ENCODE results near the gene CARD8.
"Not testable (repeated sequence)": the region's sequence is repeated elsewhere in the genome, so short reads cannot be mapped to it uniquely, and the experiment has no call there.

The CARD8 gene

DNA sequence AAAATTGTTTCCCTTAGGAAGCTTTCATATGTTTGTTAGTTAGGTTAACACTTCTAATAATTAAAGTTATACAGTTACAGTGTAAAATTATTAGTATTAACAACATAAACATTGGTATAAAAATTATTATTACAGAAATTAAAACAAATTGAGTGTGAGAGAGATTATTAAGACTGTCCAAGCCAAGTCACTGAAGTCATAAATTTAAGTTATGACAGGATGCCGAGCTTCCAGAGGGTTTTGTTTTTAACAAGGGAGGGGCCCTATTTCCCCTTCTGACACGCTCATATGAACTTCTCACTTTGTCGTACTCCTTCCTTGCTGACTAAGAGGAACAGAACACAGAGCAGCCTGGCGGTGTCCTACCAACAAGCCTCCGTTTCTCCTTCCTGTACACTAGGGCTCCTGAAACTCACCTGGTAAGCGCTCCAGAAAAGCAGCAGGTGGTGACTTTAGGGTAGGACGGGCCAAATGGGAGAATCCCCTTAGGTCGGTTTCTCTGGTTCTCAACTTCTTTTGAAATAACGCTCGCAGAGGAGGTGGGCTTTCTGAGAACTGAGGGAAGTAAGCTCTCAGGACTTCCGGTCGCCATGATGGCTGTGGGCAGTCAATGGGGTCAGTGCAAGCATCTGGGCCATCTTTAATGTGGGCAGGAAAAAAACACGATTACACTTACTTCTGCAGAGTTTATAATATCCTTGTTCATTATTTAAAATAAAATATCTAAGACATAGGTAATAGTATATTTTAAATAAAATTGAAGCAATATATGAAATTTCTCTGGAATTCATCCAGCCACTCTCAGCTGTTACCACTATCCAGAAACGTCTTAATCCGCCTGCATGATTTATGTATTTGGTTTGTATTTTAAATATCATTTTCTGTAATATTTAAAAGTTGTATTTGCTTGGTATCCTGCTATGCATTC lies at the start of gene CARD8:
CARD8 (minus strand) TSS at position 537 of the 928 bp plus-strand sequence. CDS start 14,892 bp downstream, outside the sequence.
- no peak for DNase-seq

- DNase-seq, result no peak
These were observed 48.2 kb upstream of the CARD8 start for GRCh38 chr19:48303866-48304265.

DNA sequence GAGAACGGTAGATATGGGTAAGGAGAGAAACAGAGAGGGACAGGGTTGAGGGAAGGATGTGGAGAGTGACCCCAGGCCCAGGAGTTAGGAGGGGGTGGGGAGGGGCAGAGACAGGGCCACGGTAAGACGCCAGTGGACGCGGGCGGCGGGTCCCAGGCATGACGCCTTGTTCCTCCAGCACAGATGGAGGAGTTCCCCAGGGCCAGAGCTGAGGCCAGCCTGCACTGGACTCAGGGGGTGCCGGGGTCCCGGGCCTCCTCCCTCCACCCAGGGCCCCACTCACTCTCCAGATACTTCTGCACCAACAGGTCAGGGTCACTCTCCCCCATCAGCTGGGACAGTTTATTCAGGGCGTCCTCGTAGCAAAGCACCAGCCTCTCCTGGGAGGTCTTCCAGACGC lies 47.7 kb upstream of the CARD8 start:
- no peak for DNase-seq

- no peak for DNase-seq
These were observed 46.9 kb upstream of the CARD8 start for GRCh38 chr19:48302600-48302959.

DNA sequence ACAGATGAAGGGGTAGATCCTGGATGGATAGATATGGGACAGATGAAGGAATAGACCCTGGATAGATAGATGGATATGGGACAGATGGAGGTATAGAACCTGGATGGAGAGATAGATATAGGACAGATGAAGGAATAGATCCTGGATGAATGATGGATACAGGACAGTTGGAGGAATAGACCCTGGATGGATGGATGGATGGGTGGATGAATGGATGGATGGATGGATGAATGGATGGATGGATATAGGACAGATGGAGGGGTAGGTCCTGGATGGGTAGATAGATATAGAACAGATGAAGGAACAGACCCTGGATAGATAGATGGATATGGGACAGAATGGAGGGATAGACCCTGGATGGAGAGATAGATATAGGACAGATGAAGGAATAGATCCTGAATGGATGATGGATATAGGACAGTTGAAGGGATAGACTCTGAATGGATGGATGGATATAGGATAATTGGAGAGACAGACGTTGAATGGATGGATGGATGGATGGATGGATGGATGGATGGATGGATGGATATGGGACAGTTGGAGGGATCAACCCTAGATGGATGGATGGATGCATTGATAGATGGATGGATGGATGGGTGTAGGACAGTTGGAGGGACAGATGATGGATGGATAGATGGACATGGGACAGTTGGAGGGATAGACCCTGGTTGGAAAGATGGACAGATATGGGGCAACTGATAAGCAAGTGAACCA lies 46.3 kb upstream of the CARD8 start:
- DNase-seq, result no peak

GRCh38 chr19:48297975-48298374 lies 42.3 kb upstream of the CARD8 start:
- DNase-seq, result no peak

DNA sequence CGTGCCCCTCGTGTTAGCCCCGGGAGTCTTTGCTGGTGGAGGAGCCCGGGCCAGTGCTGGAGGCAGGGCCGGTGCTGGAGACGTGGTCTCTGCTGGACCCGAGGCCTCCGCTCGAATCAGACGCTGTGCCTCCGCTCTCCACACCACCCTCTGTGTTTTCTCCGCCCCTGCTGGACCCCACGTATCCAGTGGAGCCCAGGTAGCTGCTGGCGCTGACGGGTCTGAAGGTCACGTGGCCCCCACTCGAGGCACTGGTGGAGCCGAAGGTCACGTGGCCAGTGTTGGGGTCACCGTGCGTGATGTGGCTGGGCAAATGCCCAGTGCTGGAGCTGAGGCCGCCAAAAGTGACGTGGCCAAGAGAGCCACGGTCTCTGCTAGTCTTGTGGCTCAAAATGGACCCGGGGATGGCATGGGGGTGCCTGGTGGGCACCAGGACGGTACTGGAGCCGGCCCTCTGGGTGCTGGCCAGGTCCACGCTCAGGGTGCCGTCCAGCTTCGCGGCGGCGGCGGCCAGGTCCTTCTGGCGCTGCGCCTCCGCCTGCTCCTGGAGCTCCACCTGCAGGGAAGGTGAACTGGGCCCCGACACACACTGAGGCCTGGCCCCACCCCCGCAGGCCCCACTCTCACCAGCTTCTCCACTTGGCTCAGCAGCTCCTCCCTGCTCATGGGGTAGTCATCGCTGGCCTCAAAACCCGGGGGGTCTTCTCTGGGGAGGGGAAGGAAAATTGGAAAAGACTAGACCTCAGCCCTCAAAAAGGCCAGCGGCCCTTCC lies 41.4 kb upstream of the CARD8 start:
- DNase-seq, result no peak

- no peak for DNase-seq
These were observed 39.7 kb upstream of the CARD8 start for GRCh38 chr19:48295458-48295857.

DNA sequence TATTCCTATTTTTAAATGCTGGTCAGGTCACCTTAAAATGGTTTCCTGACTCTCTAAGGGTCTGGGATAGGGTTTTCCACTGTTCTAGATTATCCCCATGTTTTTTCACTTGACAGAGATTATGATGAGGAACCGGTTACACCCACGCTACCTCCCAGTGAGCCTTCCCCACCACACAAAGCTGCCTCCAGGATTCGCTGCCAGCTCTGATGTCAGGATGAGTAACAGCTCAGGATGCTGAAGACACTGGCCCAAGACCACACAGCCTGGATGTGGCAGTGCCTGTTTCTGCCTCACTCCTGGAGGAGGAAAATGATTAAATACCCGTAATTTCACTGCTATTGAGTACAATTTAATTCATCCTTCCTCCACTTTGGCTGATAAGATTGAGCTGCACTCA lies 37.1 kb upstream of the CARD8 start:
- DNase-seq, result no peak

- DNase-seq, result not testable (repeated sequence)
These were observed 35.7 kb upstream of the CARD8 start for GRCh38 chr19:48291489-48291815.

- no peak for DNase-seq
These were observed 35.2 kb upstream of the CARD8 start for GRCh38 chr19:48290771-48291488.

- no peak for DNase-seq
These were observed 34.7 kb upstream of the CARD8 start for GRCh38 chr19:48290401-48290770.

DNA sequence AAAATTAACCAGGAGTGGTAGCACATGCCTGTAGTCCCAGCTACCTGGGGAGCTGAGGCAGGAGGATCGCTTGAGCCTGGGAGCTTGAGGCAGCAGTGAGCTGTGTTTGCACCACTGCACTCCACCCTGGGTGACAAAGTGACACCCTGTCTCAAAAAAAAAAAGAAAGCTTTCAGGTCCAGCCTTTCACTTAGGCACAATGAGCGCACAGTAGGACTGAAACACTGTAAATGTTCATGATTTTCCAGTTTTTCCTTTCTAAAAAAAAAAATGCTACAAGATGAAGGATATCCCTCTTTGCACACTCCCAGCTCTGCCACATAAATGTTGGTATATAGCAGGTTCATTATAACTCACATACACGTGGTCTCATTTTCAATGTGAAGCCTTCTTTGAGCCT lies 32.0 kb upstream of the CARD8 start:
- no peak for DNase-seq

GRCh38 chr19:48284896-48285295 lies 29.2 kb upstream of the CARD8 start:
- no peak for DNase-seq

- no peak for DNase-seq
These were observed 28.2 kb upstream of the CARD8 start for GRCh38 chr19:48283908-48284307.

- no peak for DNase-seq
These were observed 24.0 kb upstream of the CARD8 start for GRCh38 chr19:48279747-48280146.

GRCh38 chr19:48274938-48275337 lies 19.2 kb upstream of the CARD8 start:
- DNase-seq, result no peak

DNA sequence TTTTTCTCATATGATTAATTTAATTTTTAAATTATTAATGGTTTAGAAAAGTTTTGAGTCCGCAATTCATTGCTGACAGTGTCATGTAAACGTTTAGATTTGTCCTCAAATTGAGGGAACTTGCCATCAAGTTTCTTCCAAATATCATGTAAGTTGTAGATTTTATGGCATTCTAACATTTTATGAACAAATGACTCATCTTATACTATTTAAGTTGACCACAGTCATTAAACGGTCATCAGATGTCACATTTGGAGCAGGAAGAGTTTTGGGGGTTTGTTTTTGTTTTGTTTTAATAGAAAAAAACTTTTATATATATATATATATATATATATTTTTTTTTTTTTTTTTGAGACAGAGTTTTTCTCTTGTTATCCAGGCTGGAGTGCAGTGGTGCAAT lies 18.5 kb upstream of the CARD8 start:
- DNase-seq, result no peak

DNA sequence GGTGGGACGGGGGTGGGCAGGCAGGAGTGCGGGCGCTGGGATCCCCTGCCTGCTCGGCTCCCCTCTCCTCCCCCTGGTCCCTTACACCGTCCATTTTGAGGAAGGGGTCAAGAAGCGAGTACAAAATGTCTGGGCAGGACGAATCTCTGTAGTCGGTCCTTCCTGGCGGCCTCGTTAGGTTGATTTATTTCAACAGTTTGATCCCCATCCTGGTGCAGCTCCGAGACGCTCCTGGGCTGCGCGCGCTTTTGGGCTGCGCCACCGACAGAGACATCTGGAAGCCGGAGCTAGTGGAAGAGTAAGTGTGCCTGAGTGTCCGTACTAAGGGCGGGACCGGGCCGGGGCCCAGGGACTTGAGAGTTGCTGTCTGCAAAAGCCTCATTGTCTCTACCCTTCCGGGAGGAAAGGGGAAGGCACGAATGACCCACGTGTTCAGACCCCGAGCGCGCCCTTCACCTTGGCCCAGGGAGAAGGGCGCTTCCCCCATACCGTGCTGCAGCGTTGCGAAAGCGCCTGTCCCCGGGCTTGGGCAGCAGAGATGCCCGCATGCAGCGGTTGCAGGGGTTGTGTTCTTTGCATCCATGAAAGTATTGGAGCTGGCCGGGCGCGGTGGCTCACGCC lies 15.9 kb upstream of the CARD8 start:
- DNase-seq, result no peak

GRCh38 chr19:48269617-48270026 lies 13.9 kb upstream of the CARD8 start:
- DNase-seq, result not testable (repeated sequence)

DNA sequence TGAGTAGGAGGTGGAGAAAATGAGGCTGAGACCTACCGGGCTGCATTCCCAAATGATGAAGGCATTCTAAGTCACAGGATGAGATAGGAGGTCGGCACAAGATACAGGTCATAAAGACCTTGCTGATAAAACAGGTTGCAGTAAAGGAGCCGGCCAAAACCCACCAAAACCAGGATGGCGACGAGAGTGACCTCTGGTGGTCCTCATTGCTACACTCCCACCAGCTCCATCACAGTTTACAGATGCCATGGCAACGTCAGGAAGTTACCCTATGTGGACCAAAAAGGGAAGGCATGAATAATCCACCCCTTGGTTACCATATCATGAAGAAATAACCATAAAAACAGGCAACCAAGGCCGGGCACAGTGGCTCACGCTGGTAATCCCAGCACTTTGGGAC lies 9.6 kb upstream of the CARD8 start:
- DNase-seq, result not testable (repeated sequence)

DNA sequence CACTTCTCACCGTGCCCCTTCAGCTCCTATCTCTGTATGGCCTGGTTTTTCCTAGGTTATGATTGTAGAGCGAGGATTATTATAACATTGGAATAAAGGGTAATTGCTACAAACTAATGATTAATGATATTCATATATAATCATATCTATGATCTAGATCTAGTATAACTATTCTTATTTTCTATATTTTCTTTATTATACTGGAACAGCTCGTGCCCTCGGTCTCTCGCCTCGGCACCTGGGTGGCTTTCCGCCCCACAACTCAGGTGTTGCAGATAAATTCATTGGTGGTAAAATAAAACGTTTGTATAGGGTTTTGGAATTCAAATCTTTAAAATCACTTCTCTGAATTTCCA lies 4.6 kb upstream of the CARD8 start:
- DNase-seq, result not testable (repeated sequence)

DNA sequence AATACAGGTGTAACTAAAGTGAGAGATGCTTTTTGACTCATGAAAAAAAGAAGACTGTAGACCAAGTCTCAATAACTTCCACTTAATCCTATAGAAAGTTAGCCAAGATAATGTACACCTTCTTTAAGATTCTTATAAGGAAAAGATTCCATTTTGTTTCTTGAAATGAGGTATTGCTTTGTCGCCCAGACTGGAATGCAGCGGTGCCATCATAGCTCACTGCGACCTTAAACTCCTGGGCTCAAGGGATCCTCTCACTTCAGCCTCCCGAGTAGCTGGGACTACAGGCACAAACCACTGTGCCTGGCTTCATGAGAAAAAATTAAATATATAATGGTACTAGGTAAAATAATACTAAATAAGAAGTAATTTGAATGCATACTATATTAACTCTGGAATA lies 3.3 kb upstream of the CARD8 start:
- not testable (repeated sequence) for DNase-seq

Measured in cortex of kidney (tissue), 1 donor.